ENCODE results near the gene CYBC1.
"Not testable (repeated sequence)": the region's sequence is repeated elsewhere in the genome, so short reads cannot be mapped to it uniquely, and the experiment has no call there.

Gene CYBC1

DNA sequence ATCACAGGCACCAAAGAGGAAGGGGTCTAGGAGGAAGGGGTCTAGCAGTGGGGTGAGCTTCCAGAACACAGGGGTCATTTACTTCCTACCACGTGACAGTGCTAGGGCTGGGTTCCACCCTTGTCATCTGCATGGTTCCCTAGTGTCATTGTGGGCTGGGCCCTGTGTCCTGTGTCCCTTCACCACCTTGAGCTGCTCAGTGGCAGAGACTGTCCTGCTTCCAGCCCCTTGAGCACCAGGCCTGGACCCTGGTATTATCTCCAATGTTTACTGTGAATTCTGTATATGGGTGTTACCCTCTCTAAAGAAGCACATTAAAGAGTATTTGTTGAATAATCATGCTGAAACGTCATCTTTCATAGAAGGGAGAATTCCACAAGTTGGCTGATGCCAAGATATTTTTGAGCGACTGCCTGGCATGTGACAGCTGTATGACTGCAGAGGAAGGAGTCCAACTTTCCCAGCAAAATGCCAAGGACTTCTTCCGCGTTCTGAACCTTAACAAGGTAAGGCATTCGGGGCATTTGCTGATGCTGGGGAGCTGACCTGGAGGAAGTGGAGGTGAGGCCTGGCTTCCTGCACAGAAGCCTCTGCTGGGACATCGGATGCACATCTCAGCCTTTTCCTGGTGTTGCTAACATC lies 13.5 kb upstream of the CYBC1 start:
- no peaks in the 10 kb centered on the region for H3K4me1 ChIP-seq (ENCODE audit: insufficient read depth, low read length)
- H3K36me3 ChIP-seq (ENCODE audit: insufficient read depth, low read length) = peaks cover 10% of the 10 kb centered on the region; the same call in 1 of the 2 replicates
- no peaks in the 10 kb centered on the region for H3K9me3 ChIP-seq (ENCODE audit: control insufficient read depth, insufficient read depth, low read length)
- H3K9ac ChIP-seq (ENCODE audit: low read depth, low read length) = no peak overlapping the region

GRCh38 chr17:82463391-82463790 lies 12.8 kb upstream of the CYBC1 start:
- peaks cover 10% of the 10 kb centered on the region; the same call in 1 of the 2 replicates for H3K36me3 ChIP-seq (ENCODE audit: insufficient read depth, low read length)
- H3K4me1 ChIP-seq (ENCODE audit: insufficient read depth, low read length) = no peaks in the 10 kb centered on the region
- no peak overlapping the region for H3K9ac ChIP-seq (ENCODE audit: low read depth, low read length)
- no peaks in the 10 kb centered on the region for H3K9me3 ChIP-seq (ENCODE audit: control insufficient read depth, insufficient read depth, low read length)

- no peak overlapping the region for H3K9ac ChIP-seq (ENCODE audit: low read depth, low read length)
- no peaks in the 10 kb centered on the region for H3K9me3 ChIP-seq (ENCODE audit: control insufficient read depth, insufficient read depth, low read length)
- peaks cover 10% of the 10 kb centered on the region; the same call in 1 of the 2 replicates for H3K36me3 ChIP-seq (ENCODE audit: insufficient read depth, low read length)
- no peaks in the 10 kb centered on the region for H3K4me1 ChIP-seq (ENCODE audit: insufficient read depth, low read length)
Observed at GRCh38 chr17:82461827-82462524, 11.4 kb upstream of the CYBC1 start.

DNA sequence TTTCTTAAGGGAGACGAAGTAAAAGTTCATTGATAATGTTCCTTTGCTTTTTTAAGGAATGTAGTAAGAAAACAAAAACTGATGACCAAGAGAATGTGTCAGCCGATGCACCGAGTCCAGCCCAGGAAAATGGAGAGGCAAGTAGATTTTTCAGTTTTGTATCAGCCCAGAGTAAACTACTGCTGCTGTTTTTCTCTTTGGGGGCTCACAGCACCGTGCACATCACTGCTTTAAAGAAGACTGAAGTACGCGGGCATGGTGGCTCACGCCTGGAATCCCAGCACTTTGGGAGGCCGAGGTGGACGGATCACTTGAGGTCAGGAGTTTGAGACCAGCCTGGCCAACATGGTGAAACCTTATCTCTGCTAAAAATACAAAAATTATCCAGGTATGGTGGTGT lies 9.4 kb upstream of the CYBC1 start:
- H3K36me3 ChIP-seq (ENCODE audit: insufficient read depth, low read length); H3K9ac ChIP-seq (ENCODE audit: low read depth, low read length); H3K9me3 ChIP-seq (ENCODE audit: control insufficient read depth, insufficient read depth, low read length); H3K4me1 ChIP-seq (ENCODE audit: insufficient read depth, low read length): not testable (repeated sequence)

- no peaks in the 10 kb centered on the region for H3K9me3 ChIP-seq (ENCODE audit: control insufficient read depth, insufficient read depth, low read length)
- H3K4me1 ChIP-seq (ENCODE audit: insufficient read depth, low read length) = no peaks in the 10 kb centered on the region
- H3K36me3 ChIP-seq (ENCODE audit: insufficient read depth, low read length) = 0 out of 2 replicates have a peak, but pooled peaks cover 3% of the 10 kb centered on the region
- H3K9ac ChIP-seq (ENCODE audit: low read depth, low read length) = peak overlapping the region; percentile 86
Observed at GRCh38 chr17:82458885-82459424, 8.4 kb upstream of the CYBC1 start.

GRCh38 chr17:82458179-82458884 lies 7.8 kb upstream of the CYBC1 start, which contains the start of gene NARF:
Gene NARF (plus strand): TSS chr17:82458741. CDS start chr17:82458804, 63 bp downstream.
- H3K9ac ChIP-seq (ENCODE audit: low read depth, low read length) = peak within 1 kb of the TSS; percentile 86

DNA sequence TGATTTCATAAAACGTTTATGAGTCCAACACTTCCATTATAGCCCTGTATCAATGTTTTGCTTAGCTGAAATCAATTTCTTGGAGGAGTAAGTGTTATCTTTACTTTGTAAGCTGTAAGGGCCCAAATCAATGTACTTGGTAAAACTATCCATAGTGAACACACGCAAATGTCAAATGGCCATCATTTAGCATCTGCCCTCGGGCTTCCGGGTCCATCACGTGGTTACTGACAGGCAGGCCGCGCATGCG lies 7.3 kb upstream of the CYBC1 start:
- Histone ChIP-seq H3K9ac (ENCODE audit: low read depth, low read length) (peak overlapping the region; percentile 86), H3K4me1 (ENCODE audit: insufficient read depth, low read length) (no peaks in the 10 kb centered on the region), H3K36me3 (ENCODE audit: insufficient read depth, low read length) (0 out of 2 replicates have a peak, but pooled peaks cover 3% of the 10 kb centered on the region), H3K9me3 (ENCODE audit: control insufficient read depth, insufficient read depth, low read length) (no peaks in the 10 kb centered on the region)

More at GRCh38 chr17:82458179-82458884, 7.8 kb upstream of the CYBC1 start, which contains the start of gene NARF:
- H3K36me3 ChIP-seq (ENCODE audit: insufficient read depth, low read length) = 0 out of 2 replicates have a peak, but pooled peaks cover 3% of the 10 kb centered on the region
- H3K4me1 ChIP-seq (ENCODE audit: insufficient read depth, low read length) = no peaks in the 10 kb centered on the region
- H3K9me3 ChIP-seq (ENCODE audit: control insufficient read depth, insufficient read depth, low read length) = no peaks in the 10 kb centered on the region

DNA sequence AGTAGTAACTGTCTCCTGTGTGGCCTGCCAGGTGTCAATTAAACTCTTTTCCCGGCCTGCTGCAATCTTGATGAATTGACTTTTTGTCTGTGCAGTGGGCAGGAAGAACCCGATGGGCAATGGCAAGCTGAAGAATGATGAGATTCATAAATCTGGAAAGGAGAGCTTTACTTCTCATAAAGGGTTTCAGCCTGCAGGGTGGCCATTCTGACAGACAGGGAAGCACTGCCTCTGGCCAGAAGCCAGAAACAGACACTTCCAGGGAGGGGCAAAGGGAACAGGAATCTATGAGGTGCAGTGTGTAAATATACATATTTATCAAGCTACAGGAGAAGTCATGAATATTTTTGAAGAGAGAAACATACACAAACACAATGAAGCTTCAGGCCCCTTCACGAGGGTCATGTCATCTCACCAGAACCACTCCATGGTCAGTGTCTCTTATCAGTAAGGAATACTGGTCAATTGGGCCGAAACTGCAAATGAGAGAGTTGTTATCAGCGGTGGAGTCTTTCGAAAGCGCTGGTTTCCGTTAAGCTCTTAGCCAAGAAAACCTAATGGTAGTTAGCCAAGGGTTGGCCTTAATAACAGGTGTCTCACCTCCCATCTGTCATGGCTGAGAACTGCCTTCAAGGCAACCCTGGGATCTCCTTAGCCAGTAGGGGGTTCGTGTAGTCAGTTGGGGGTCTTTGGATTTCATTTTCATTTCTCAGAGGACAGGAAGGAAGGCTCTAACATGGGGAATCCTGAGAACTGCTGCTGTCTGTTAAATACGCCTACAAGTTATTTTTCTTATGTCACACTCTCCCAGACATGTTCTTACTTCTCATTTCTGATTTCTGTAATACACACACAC lies 6.7 kb upstream of the CYBC1 start:
- Histone ChIP-seq H3K9me3 (ENCODE audit: control insufficient read depth, insufficient read depth, low read length) (no peaks in the 10 kb centered on the region), H3K36me3 (ENCODE audit: insufficient read depth, low read length) (0 out of 2 replicates have a peak, but pooled peaks cover 3% of the 10 kb centered on the region), H3K9ac (ENCODE audit: low read depth, low read length) (peak overlapping the region; percentile 86; the same call in 1 of the 2 replicates), H3K4me1 (ENCODE audit: insufficient read depth, low read length) (no peaks in the 10 kb centered on the region)

DNA sequence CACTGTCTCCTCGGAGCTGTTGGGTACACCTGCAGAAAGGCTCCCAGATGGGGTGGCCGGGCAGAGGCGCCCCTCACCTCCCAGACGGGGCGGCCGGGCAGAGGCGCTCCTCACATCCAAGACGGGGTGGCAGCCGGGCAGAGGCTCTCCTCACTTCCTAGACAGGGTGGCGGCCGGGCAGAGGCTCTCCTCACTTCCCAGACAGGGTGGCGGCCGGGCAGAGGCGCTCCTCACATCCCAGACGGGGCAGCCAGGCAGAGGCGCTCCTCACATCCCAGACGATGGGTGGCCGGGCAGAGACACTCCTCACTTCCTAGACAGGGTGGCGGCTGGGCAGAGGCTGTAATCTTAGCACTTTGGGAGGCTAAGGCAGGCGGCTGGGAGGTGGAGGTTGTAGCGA lies 3.2 kb upstream of the CYBC1 start:
- H3K9ac ChIP-seq (ENCODE audit: low read depth, low read length); H3K4me1 ChIP-seq (ENCODE audit: insufficient read depth, low read length); H3K9me3 ChIP-seq (ENCODE audit: control insufficient read depth, insufficient read depth, low read length); H3K36me3 ChIP-seq (ENCODE audit: insufficient read depth, low read length): not testable (repeated sequence)

DNA sequence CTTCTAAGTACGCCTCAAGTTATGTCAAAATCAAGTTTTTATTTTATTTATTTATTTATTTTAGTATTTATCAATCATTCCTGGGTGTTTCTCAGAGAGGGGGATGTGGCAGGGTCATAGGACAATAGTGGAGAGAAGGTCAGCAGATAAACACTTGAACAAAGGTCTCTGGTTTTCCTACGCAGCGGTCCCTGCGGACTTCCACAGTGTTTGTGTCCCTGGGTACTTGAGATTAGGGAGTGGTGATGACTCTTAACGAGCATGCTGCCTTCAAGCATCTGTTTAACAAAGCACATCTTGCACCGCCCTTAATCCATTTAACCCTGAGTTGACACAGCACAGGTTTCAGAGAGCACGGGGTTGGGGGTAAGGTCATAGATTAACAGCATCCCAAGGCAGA lies 2.6 kb upstream of the CYBC1 start:
- not testable (repeated sequence) for H3K36me3 ChIP-seq (ENCODE audit: insufficient read depth, low read length); H3K9ac ChIP-seq (ENCODE audit: low read depth, low read length); H3K9me3 ChIP-seq (ENCODE audit: control insufficient read depth, insufficient read depth, low read length); H3K4me1 ChIP-seq (ENCODE audit: insufficient read depth, low read length)

DNA sequence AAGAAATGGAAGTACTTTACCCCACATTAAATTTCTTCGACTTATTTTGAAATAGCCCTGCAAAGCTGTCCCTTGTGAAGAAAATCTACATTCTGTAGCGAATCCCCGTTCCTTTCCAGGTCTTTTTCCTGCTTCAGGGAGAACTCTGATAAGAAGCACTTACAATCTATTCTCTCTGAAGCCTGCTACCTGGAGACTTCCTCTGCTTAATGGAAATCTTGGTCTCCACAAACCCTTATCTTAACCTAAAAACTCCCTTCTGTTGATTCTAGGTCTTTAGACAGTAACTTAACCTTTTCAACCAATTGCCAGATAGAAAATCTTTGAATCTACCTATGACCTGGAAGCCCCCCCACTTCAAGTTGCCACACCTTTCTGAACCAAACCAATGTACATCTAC lies 1.6 kb upstream of the CYBC1 start:
- Histone ChIP-seq H3K4me1 (ENCODE audit: insufficient read depth, low read length) (peaks cover 5% of the 10 kb centered on the region; the same call in 1 of the 2 replicates), H3K9me3 (ENCODE audit: control insufficient read depth, insufficient read depth, low read length) (no peaks in the 10 kb centered on the region), H3K36me3 (ENCODE audit: insufficient read depth, low read length) (no peaks in the 10 kb centered on the region), H3K9ac (ENCODE audit: low read depth, low read length) (no peak overlapping the region)

GRCh38 chr17:82449883-82450356 lies 632 bp downstream of the CYBC1 start:
- H3K9me3 ChIP-seq (ENCODE audit: control insufficient read depth, insufficient read depth, low read length) = no peaks in the 10 kb centered on the region
- peak overlapping the region; percentile 85 for H3K9ac ChIP-seq (ENCODE audit: low read depth, low read length)
- H3K4me1 ChIP-seq (ENCODE audit: insufficient read depth, low read length) = peaks cover 5% of the 10 kb centered on the region; the same call in 1 of the 2 replicates
- no peaks in the 10 kb centered on the region for H3K36me3 ChIP-seq (ENCODE audit: insufficient read depth, low read length)

DNA sequence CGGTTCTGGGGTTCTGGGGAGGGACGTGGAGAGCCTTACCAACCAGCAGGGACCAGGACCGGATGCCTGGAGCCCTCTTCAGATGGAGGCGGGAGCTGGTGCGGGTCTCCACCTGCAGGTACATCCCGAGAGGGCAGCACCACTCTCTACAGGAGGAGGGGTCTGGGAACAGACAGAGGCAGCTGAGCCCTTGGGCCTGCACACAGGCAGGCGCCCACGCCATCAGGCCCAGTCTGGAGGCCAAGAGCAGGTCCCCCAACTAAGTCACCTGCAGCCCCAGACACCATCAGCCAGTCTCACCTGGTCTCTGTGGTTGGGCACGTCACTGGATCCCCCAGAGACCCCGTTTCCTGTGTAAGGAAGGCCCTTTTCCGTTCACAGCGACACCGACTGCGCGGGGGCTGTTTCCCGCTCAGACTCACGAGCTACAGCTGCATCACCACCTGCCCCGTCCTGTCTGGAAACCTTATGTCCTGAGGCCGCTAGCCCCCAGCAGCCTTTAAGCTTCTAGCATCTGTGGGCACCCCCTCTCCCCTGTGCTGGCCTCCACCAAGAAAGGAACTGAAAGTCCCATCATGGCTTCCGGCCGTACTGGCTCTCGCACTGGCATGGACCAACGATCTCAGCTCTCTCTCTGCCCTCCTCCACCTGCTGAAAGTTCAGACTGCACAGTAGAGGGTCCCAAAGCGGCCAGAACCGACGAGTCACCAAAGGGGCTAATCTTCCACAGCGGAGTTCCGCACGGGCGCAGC lies 1.2 kb downstream of the CYBC1 start:
- H3K9ac ChIP-seq (ENCODE audit: low read depth, low read length) = peak overlapping the region; percentile 1; the same call in 1 of the 2 replicates
- H3K9me3 ChIP-seq (ENCODE audit: control insufficient read depth, insufficient read depth, low read length) = no peaks in the 10 kb centered on the region
- no peaks in the 10 kb centered on the region for H3K36me3 ChIP-seq (ENCODE audit: insufficient read depth, low read length)
- peaks cover 5% of the 10 kb centered on the region; the same call in 1 of the 2 replicates for H3K4me1 ChIP-seq (ENCODE audit: insufficient read depth, low read length)
